ENCODE measurements around the gene PTPRT. TPM values are rescaled to one million over a fixed set of nuclear protein-coding genes. Genes with fewer than 3 reads are reported as not detected.

PTPRT gene
- total and polyA plus RNA-seq, 4 donors, result 0.14 to 2.8 (median 0.40) TPM

- Histone ChIP-seq H3K9ac (ENCODE audit: low read depth in 1 of 2, low read length in 2 of 2) (no peak overlapping the region), H3K4me3 (ENCODE audit: low read depth in 1 of 3, low read length in 3 of 3) (no peak overlapping the region), H3K27ac (ENCODE audit: low read depth in 1 of 2, low read length in 2 of 2) (no peak overlapping the region), H3K27me3 (ENCODE audit: control insufficient read depth in 4 of 4, insufficient read depth in 4 of 4, low read length in 3 of 4) (peaks cover 0 to 2% (median 0%) of the 10 kb centered on the region in 4 donors), H3K9me3 (ENCODE audit: control insufficient read depth in 4 of 4, low read length in 3 of 4) (no peaks in the 10 kb centered on the region), H3K36me3 (ENCODE audit: control insufficient read depth in 4 of 4, insufficient read depth in 3 of 4, low read depth in 1 of 4, low read length in 3 of 4) (no peaks in the 10 kb centered on the region), H3K4me1 (ENCODE audit: control insufficient read depth in 4 of 4, insufficient read depth in 4 of 4, low read length in 3 of 4) (no peaks in the 10 kb centered on the region)
- WGBS, result 57% methylated on average over 4 of the region's 4 CpGs
- no peak for DNase-seq (ENCODE audit: low spot score)
- no peak for TF ChIP-seq HNF4A (conservative IDR thresholded peaks at IDR 0.05)
- no peak for TF ChIP-seq FOXA2 (IDR thresholded peaks at IDR 0.05)
- TF ChIP-seq SP1 (IDR thresholded peaks at IDR 0.05), result no peak
- peak in 1 of 2 donors; percentile 5 for TF ChIP-seq RAD21 (IDR thresholded peaks at IDR 0.05)
- no peak for TF ChIP-seq NR2F2 (IDR thresholded peaks at IDR 0.05)
- no peak for TF ChIP-seq HNF4G (IDR thresholded peaks at IDR 0.05)
- no peak for TF ChIP-seq FOXA1 (IDR thresholded peaks at IDR 0.05)
- no peak for TF ChIP-seq ZBTB33 (IDR thresholded peaks at IDR 0.05)
These were observed 998.4 kb downstream of the PTPRT start for GRCh38 chr20:42191140-42191860.

- Histone ChIP-seq H3K36me3 (ENCODE audit: control insufficient read depth in 4 of 4, insufficient read depth in 3 of 4, low read depth in 1 of 4, low read length in 3 of 4) (no peaks in the 10 kb centered on the region), H3K9ac (ENCODE audit: low read depth in 1 of 2, low read length in 2 of 2) (no peak overlapping the region), H3K9me3 (ENCODE audit: control insufficient read depth in 4 of 4, low read length in 3 of 4) (no peaks in the 10 kb centered on the region), H3K4me1 (ENCODE audit: control insufficient read depth in 4 of 4, insufficient read depth in 4 of 4, low read length in 3 of 4) (no peaks in the 10 kb centered on the region), H3K4me3 (ENCODE audit: low read depth in 1 of 3, low read length in 3 of 3) (no peak overlapping the region), H3K27ac (ENCODE audit: low read depth in 1 of 2, low read length in 2 of 2) (no peak overlapping the region), H3K27me3 (ENCODE audit: control insufficient read depth in 4 of 4, insufficient read depth in 4 of 4, low read length in 3 of 4) (peaks cover 0 to 2% (median 0%) of the 10 kb centered on the region in 4 donors)
- DNase-seq (ENCODE audit: low spot score), result no peak
- WGBS, result 80% methylated on average over 3 of the region's 3 CpGs
- TF ChIP-seq SP1 (IDR thresholded peaks at IDR 0.05), result no peak
- no peak for TF ChIP-seq FOXA1 (IDR thresholded peaks at IDR 0.05)
- no peak for TF ChIP-seq HNF4G (IDR thresholded peaks at IDR 0.05)
- no peak for TF ChIP-seq MAX (IDR thresholded peaks at IDR 0.05)
- TF ChIP-seq EGR1 (IDR thresholded peaks at IDR 0.05; ENCODE audit: low read depth in 2 of 2), result no peak
- no peak for TF ChIP-seq TAF1 (conservative IDR thresholded peaks at IDR 0.05)
- TF ChIP-seq HNF4A (conservative IDR thresholded peaks at IDR 0.05), result no peak
- TF ChIP-seq YY1 (IDR thresholded peaks at IDR 0.05), result no peak
- no peak for TF ChIP-seq ATF3 (IDR thresholded peaks at IDR 0.05)
- no peak for TF ChIP-seq RAD21 (IDR thresholded peaks at IDR 0.05)
- no peak for TF ChIP-seq REST (IDR thresholded peaks at IDR 0.05)
- TF ChIP-seq ZBTB33 (IDR thresholded peaks at IDR 0.05), result no peak
- no peak for TF ChIP-seq RXRA (IDR thresholded peaks at IDR 0.05)
- no peak for TF ChIP-seq FOXA2 (IDR thresholded peaks at IDR 0.05)
- no peak for TF ChIP-seq NR2F2 (IDR thresholded peaks at IDR 0.05)
- no peak for TF ChIP-seq GABPA (IDR thresholded peaks at IDR 0.05 in 1 of 2, conservative IDR thresholded peaks at IDR 0.05 in 1 of 2)
- no peak for TF ChIP-seq CTCF (IDR thresholded peaks at IDR 0.05; ENCODE audit: low read depth, low read length, missing input control)
These were observed 999.6 kb downstream of the PTPRT start for GRCh38 chr20:42190084-42190483.

Data from liver (tissue), 9 donors.